ENCODE data around the gene NKIRAS2. TPM values are rescaled to one million over a fixed set of nuclear protein-coding genes. Genes with fewer than 3 reads are reported as not detected.

The NKIRAS2 gene
- polyA plus RNA-seq, 1 of the 3 experiments (the other 2 are of a cell fraction) = 91.8 TPM

DNA sequence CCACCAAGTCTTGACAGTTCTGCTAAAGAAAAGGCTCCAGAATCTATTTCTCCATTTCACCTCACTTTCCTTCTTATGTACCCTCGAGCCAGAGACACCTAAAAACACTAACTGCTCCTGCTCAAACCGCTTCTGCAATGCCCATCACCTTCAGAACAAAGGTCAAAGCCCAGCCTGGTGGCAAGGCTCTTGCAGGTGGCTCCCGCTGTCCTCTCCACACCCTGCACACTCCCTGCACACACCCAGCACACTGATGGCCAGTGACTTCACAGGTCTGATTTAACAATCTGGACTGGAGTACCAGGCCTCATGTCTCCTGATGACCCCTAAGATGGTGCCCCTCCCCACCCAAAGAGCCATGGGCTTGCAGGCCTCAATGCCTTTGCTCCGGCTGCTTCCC lies 40.3 kb downstream of the NKIRAS2 start:
- no peaks in the 10 kb centered on the region for H3K36me3 ChIP-seq (replicated peaks in 1 of 2; ENCODE audit: control insufficient read depth in 1 of 2, insufficient read depth in 2 of 2, low read length in 1 of 2)
- H3K79me2 ChIP-seq (ENCODE audit: insufficient read depth) = no peaks in the 10 kb centered on the region
- no peak overlapping the region for H2AFZ ChIP-seq (ENCODE audit: low read depth)
- DNase-seq = no peak
- TF ChIP-seq RCOR1 (IDR thresholded peaks at IDR 0.05; ENCODE audit: low read length) (no peak), TAF1 (IDR thresholded peaks at IDR 0.05; ENCODE audit: borderline replicate concordance, low read depth, low read length) (no peak), FOXM1 (IDR thresholded peaks at IDR 0.05; ENCODE audit: low read depth) (no peak), PBX3 (IDR thresholded peaks at IDR 0.05) (no peak), MAX (IDR thresholded peaks at IDR 0.05; ENCODE audit: low read depth) (no peak), ZBTB33 (IDR thresholded peaks at IDR 0.05; ENCODE audit: borderline replicate concordance, low read depth) (no peak), CHD2 (IDR thresholded peaks at IDR 0.05; ENCODE audit: low read length, partially characterized antibody) (no peak), NFIC (IDR thresholded peaks at IDR 0.05; ENCODE audit: borderline replicate concordance) (no peak), YY1 (IDR thresholded peaks at IDR 0.05; ENCODE audit: low read depth) (no peak), MEF2A (IDR thresholded peaks at IDR 0.05; ENCODE audit: borderline replicate concordance, low read depth) (no peak), RAD21 (IDR thresholded peaks at IDR 0.05; ENCODE audit: low read length) (no peak), GABPA (IDR thresholded peaks at IDR 0.05; ENCODE audit: low read depth) (no peak), TEAD4 (IDR thresholded peaks at IDR 0.05; ENCODE audit: borderline replicate concordance, insufficient read depth) (no peak)
- no peak overlapping the region for H3K27ac ChIP-seq (ENCODE audit: low read depth in 2 of 2, low read length in 1 of 2)
- 63% methylated on average over 4 of the region's 4 CpGs for WGBS (ENCODE audit: low lambda C conversion rate)
- no peaks in the 10 kb centered on the region for H3K9me2 ChIP-seq
- no peaks in the 10 kb centered on the region for H4K20me1 ChIP-seq (ENCODE audit: insufficient read depth)
- ChIA-PET POLR2A (no interaction called here), CTCF (interaction anchor here (1.9 to 3.6 kb wide), 3 partner anchors 7 to 41 kb away, joined by 4 to 16 read pairs (median 6); no protein-coding TSS in a partner anchor)
- H3K9ac ChIP-seq = no peak overlapping the region
- H3K4me2 ChIP-seq = no peak overlapping the region
- no peaks in the 10 kb centered on the region for H3K27me3 ChIP-seq (ENCODE audit: insufficient read depth)
- no peaks in the 10 kb centered on the region for H3K9me3 ChIP-seq
- H3K4me1 ChIP-seq (ENCODE audit: control insufficient read depth in 1 of 2, insufficient read depth in 2 of 2, low read depth in 1 of 2, low read length in 1 of 2) = no peaks in the 10 kb centered on the region; a peak in 1 of 4 replicates
- no peaks in the 10 kb centered on the region for H3F3A ChIP-seq (replicated peaks; ENCODE audit: insufficient read depth)
- H3K4me3 ChIP-seq (ENCODE audit: low read depth in 2 of 2, low read length in 1 of 2) = no peak overlapping the region

DNA sequence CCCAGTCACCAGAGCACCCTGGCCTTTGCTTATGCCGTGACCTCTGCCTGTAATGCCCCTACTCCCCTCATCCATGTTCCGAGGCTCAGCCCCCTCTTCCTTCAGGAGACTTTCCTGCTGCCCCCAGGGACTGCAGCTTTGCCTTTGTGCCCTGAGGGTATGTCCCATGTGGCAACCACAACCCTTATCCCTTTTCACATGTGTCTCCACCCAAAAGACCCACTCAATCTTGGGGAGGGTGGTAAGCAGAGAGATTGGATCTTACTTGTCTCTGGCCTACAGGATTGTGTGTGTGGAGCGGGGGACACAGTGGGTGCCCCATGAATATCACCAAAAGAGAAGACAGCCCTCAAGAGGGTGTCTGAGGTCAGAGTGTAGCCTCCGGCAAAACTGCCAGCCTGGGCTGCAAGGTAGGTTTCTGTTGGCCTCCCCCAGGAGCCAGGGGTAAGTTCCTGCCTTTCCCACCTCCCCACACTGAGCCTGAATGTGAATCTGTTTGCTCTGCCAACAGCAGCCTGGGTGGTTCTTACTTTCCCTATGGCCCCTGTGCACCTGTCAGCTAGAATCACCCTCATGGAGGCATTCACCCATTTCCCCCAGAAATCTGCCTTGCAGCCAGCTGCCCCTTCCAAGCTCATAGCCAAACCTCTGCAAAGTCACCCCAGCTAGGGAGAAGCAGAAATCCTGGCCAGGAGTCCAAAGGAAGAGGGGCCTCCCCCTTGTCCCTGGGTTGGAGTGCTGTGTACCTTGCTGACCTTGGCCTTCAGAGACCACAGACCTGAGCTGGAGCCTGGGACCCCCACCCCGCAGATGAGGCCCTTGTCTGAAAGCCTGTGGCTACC lies 42.0 kb downstream of the NKIRAS2 start:
- CTCF ChIA-PET = interaction anchor here (0.6 to 2.1 kb wide), 7 partner anchors 10 to 226 kb away, joined by 3 to 12 read pairs (median 3); partner anchors contain the start of gene STAT5A
- H3K27me3 ChIP-seq (ENCODE audit: insufficient read depth) = no peaks in the 10 kb centered on the region
- H3K9me3 ChIP-seq = no peaks in the 10 kb centered on the region
- no peaks in the 10 kb centered on the region; a peak in 1 of 4 replicates for H3K4me1 ChIP-seq (ENCODE audit: control insufficient read depth in 1 of 2, insufficient read depth in 2 of 2, low read depth in 1 of 2, low read length in 1 of 2)
- no peak overlapping the region for H3K27ac ChIP-seq (ENCODE audit: low read depth in 2 of 2, low read length in 1 of 2)
- 51% methylated on average over 5 of the region's 5 CpGs for WGBS (ENCODE audit: low lambda C conversion rate)
- H3K9me2 ChIP-seq = no peaks in the 10 kb centered on the region
- no peak overlapping the region for H3K4me2 ChIP-seq
- no peak overlapping the region for H3K4me3 ChIP-seq (ENCODE audit: low read depth in 2 of 2, low read length in 1 of 2)
- H3K9ac ChIP-seq = no peak overlapping the region
- no peaks in the 10 kb centered on the region for H3F3A ChIP-seq (replicated peaks; ENCODE audit: insufficient read depth)
- H2AFZ ChIP-seq (ENCODE audit: low read depth) = no peak overlapping the region
- H4K20me1 ChIP-seq (ENCODE audit: insufficient read depth) = no peaks in the 10 kb centered on the region
- DNase-seq = no peak
- H3K79me2 ChIP-seq (ENCODE audit: insufficient read depth) = no peaks in the 10 kb centered on the region
- POLR2A ChIA-PET = no interaction called here
- no peaks in the 10 kb centered on the region for H3K36me3 ChIP-seq (replicated peaks in 1 of 2; ENCODE audit: control insufficient read depth in 1 of 2, insufficient read depth in 2 of 2, low read length in 1 of 2)
- no peak for TF ChIP-seq FOXJ3 (CRISPR knock-in tag; IDR thresholded peaks at IDR 0.05)
- no peak for TF ChIP-seq EP300 (IDR thresholded peaks at IDR 0.05; ENCODE audit: borderline replicate concordance in 1 of 2, low read depth in 1 of 2, low read length in 1 of 2)
- no peak for TF ChIP-seq NFIC (IDR thresholded peaks at IDR 0.05; ENCODE audit: borderline replicate concordance)
- TF ChIP-seq RCOR1 (IDR thresholded peaks at IDR 0.05; ENCODE audit: low read length) = no peak
- TF ChIP-seq, protein P1, sequence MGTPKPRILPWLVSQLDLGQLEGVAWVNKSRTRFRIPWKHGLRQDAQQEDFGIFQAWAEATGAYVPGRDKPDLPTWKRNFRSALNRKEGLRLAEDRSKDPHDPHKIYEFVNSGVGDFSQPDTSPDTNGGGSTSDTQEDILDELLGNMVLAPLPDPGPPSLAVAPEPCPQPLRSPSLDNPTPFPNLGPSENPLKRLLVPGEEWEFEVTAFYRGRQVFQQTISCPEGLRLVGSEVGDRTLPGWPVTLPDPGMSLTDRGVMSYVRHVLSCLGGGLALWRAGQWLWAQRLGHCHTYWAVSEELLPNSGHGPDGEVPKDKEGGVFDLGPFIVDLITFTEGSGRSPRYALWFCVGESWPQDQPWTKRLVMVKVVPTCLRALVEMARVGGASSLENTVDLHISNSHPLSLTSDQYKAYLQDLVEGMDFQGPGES (IDR thresholded peaks at IDR 0.05; ENCODE audit: low read depth, low read length) = no peak
- TF ChIP-seq ZBTB33 (IDR thresholded peaks at IDR 0.05; ENCODE audit: borderline replicate concordance, low read depth) = no peak
- no peak for TF ChIP-seq GABPA (IDR thresholded peaks at IDR 0.05; ENCODE audit: low read depth)
- TF ChIP-seq NRF1 (IDR thresholded peaks at IDR 0.05; ENCODE audit: low read depth, low read length) = no peak
- no peak for TF ChIP-seq TCF12 (IDR thresholded peaks at IDR 0.05)
- TF ChIP-seq JUND (IDR thresholded peaks at IDR 0.05) = no peak
- TF ChIP-seq CHD2 (IDR thresholded peaks at IDR 0.05; ENCODE audit: low read length, partially characterized antibody) = no peak
- no peak for TF ChIP-seq TEAD4 (IDR thresholded peaks at IDR 0.05; ENCODE audit: borderline replicate concordance, insufficient read depth)
- TF ChIP-seq FOSL2 (IDR thresholded peaks at IDR 0.05; ENCODE audit: borderline replicate concordance, low read depth) = no peak

All from SK-N-SH (cell line).